K562 (cell line): ENCODE data around the gene MVP. TPM values are rescaled to one million over a fixed set of nuclear protein-coding genes. Genes with fewer than 3 reads are reported as not detected.

ENCODE experiments used
- ATF1 ChIP-seq, 2 experiments: fragments of 450-650 bp in 1 of 2; IDR thresholded peaks; 2 replicates each; pipeline ENCODE4 v1.6.1; 2016; ENCODE audit warnings: missing compliant biosample characterization in 1 of 2, missing genetic modification characterization in 1 of 2
- BMI1 ChIP-seq: fragments of 150-350 bp; IDR thresholded peaks from 2 replicates; pipeline ENCODE4 v1.6.1; 2014; ENCODE audit warnings: low read length
- CBX2 ChIP-seq: fragments of 200-600 bp; sonication (generic); IDR thresholded peaks from one replicate; pipeline ENCODE4 v1.6.1; 2012; ENCODE audit warnings: mild to moderate bottlenecking, low read length, inconsistent platforms; ENCODE audit not compliant: insufficient read depth, poor library complexity, severe bottlenecking
- DNMT1 ChIP-seq: fragments of 450-650 bp; IDR thresholded peaks from 2 replicates; pipeline ENCODE4 v1.6.1; 2016; ENCODE audit warnings: antibody characterized with exemption, mild to moderate bottlenecking
- E2F3 ChIP-seq: fragments of 250-450 bp; sonication (Bioruptor Pico); IDR thresholded peaks from 2 replicates; pipeline ENCODE4 v1.4.0; 2020; ENCODE audit warnings: mild to moderate bottlenecking
- E2F4 ChIP-seq: sonication (generic); formaldehyde crosslinking; IDR thresholded peaks from 2 replicates; pipeline ENCODE4 v1.8.0; 2022; ENCODE audit warnings: mild to moderate bottlenecking, low read depth, missing genetic modification reagents
- FUS ChIP-seq: fragments of 200-400 bp; formaldehyde crosslinking; optimal IDR thresholded peaks from 2 replicates; pipeline ENCODE3; 2017; ENCODE audit warnings: low read depth, low read length
- GTF2B ChIP-seq: IDR thresholded peaks from 2 replicates; pipeline ENCODE4 v1.6.1; 2011; ENCODE audit not compliant: insufficient read length; ENCODE audit errors: extremely low read depth
- HDAC6 ChIP-seq: IDR thresholded peaks from 2 replicates; pipeline ENCODE4 v1.6.1; 2012; ENCODE audit warnings: low read depth, mild to moderate bottlenecking, control low read depth, inconsistent platforms, low read length, moderate library complexity
- IRF1 ChIP-seq: sonication (generic); formaldehyde crosslinking; IDR thresholded peaks from 2 replicates; pipeline ENCODE4 v1.8.0; 2022; ENCODE audit warnings: missing genetic modification reagents, mild to moderate bottlenecking, borderline replicate concordance
- PHB ChIP-seq: fragments of 250-450 bp; sonication (Bioruptor Pico); IDR thresholded peaks from 2 replicates; pipeline ENCODE4 v1.5.0; 2021
- POLR3G ChIP-seq: IDR thresholded peaks from 2 replicates; pipeline ENCODE4 v1.6.1; 2011; ENCODE audit not compliant: insufficient read length, insufficient replicate concordance; ENCODE audit errors: extremely low read depth
- SIX5 ChIP-seq, 2 experiments: IDR thresholded peaks; 2 replicates each; pipeline ENCODE4 v1.6.1; 2011; ENCODE audit warnings: low read length in 2 of 2, borderline replicate concordance in 1 of 2, low read depth in 1 of 2, mild to moderate bottlenecking in 1 of 2, moderate library complexity in 1 of 2; ENCODE audit not compliant: insufficient read depth in 1 of 2
- SMARCA5 ChIP-seq: fragments of 450-650 bp; IDR thresholded peaks from 2 replicates; pipeline ENCODE4 v1.6.1; 2016
- TAF7 ChIP-seq: fragments of 450-650 bp; IDR thresholded peaks from 2 replicates; pipeline ENCODE4 v1.6.1; 2016; ENCODE audit warnings: missing genetic modification characterization, missing compliant biosample characterization
- TARDBP ChIP-seq: fragments of 450-650 bp; IDR thresholded peaks from 2 replicates; pipeline ENCODE4 v1.6.1; 2016
- THRA ChIP-seq: fragments of 450-650 bp; IDR thresholded peaks from 2 replicates; pipeline ENCODE4 v1.6.1; 2017; ENCODE audit warnings: mild to moderate bottlenecking, moderate library complexity
- U2AF2 ChIP-seq: fragments of 200-400 bp; formaldehyde crosslinking; optimal IDR thresholded peaks from 2 replicates; pipeline ENCODE3; 2017; ENCODE audit warnings: low read depth, mild to moderate bottlenecking, low read length
- ZBTB9 ChIP-seq: fragments of 450-650 bp; formaldehyde crosslinking; IDR thresholded peaks from 2 replicates; pipeline ENCODE4 v1.4.0; 2020; ENCODE audit warnings: mild to moderate bottlenecking, moderate library complexity
- ZNF431 ChIP-seq: sonication (generic); formaldehyde crosslinking; IDR thresholded peaks from 2 replicates; pipeline ENCODE4 v1.8.0; 2022; ENCODE audit warnings: mild to moderate bottlenecking, missing genetic modification reagents
- ZNF639 ChIP-seq, 2 experiments: fragments of 200-800 bp in 1 of 2; sonication (Bioruptor generic) in 1 of 2; sonication (generic) in 1 of 2; formaldehyde crosslinking in 1 of 2; IDR thresholded peaks in 1 of 2; conservative IDR thresholded peaks in 1 of 2; 2 replicates each; pipeline versions ENCODE4 v1.5.0 to v1.6.1; 2016 to 2020; ENCODE audit warnings: missing compliant biosample characterization in 1 of 2, missing genetic modification characterization in 1 of 2, missing genetic modification reagents in 1 of 2
- polyA plus RNA-seq, 8 experiments: library from polyadenylated mRNA; depleted of rRNA in 4 of 8; stranded (reverse) in 5 of 8; unstranded in 3 of 8; fragments of >200 nt; fragmentation: Nextera tagmentation in 2 of 8; fragmentation: Illumina TruSeq in 1 of 8; extraction: Ambion mirVana in 2 of 8; extraction: Trizol in 1 of 8; gene quantifications; 2 replicates each; pipeline versions ENCODE4 v1.2.1 to v1.2.3, GENCODE V29; 2011 to 2014; ENCODE audit warnings: inconsistent platforms in 1 of 8, missing spikeins in 1 of 8
- total RNA-seq, 7 experiments: library from RNA; depleted of rRNA in 6 of 7; stranded (reverse); fragments of >200 nt in 6 of 7; fragmentation: Illumina TruSeq in 2 of 7; extraction: Trizol in 2 of 7; gene quantifications; 2 replicates each; pipeline versions ENCODE4 v1.2.1 to v1.2.3, GENCODE V29; 2011 to 2021; ENCODE audit warnings: low replicate concordance in 1 of 7

MVP gene
- total and polyA plus RNA-seq, 9 of the 15 experiments (the other 6 are each of a cell fraction or from before 2014, with no cell fraction given): 0.39 to 1.9 (median 0.76) TPM; not detected in 2

- TF ChIP-seq TAF7 (no peak), HDAC6 (no peak), GTF2B (no peak), ZBTB9 (CRISPR knock-in tag) (no peak), FUS (no peak), IRF1 (CRISPR knock-in tag) (no peak), SIX5 (IDR thresholded peaks at IDR 0.05; ENCODE audit: borderline replicate concordance in 1 of 2, insufficient read depth in 1 of 2, low read depth in 1 of 2, low read length in 2 of 2) (no peak), E2F3 (no peak), ZNF639 (CRISPR knock-in tag; conservative IDR thresholded peaks at IDR 0.05 in 1 of 2, IDR thresholded peaks at IDR 0.05 in 1 of 2) (no peak), BMI1 (no peak), CBX2 (no peak), THRA (no peak), ZNF431 (CRISPR knock-in tag) (0 out of 2 replicates have a peak, but pooled peaks have one; percentile 3), U2AF2 (no peak), PHB (CRISPR knock-in tag) (no peak), POLR3G (no peak), TARDBP (no peak), DNMT1 (no peak), SMARCA5 (no peak), ATF1 (CRISPR knock-in tag; IDR thresholded peaks at IDR 0.05) (no peak), ATF1 (tag; IDR thresholded peaks at IDR 0.05) (peak; percentile 24; the same call in 1 of the 2 replicates), E2F4 (CRISPR knock-in tag) (no peak)
These were observed 57.2 kb downstream of the MVP start (continued) for GRCh38 chr16:29877266-29877961.
